Measurements from ENCODE around the gene CRYGA. TPM values are rescaled to one million over a fixed set of nuclear protein-coding genes. Genes with fewer than 3 reads are reported as not detected.

CRYGA gene, protein sequence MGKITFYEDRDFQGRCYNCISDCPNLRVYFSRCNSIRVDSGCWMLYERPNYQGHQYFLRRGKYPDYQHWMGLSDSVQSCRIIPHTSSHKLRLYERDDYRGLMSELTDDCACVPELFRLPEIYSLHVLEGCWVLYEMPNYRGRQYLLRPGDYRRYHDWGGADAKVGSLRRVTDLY
- not detected for total RNA-seq

DNA sequence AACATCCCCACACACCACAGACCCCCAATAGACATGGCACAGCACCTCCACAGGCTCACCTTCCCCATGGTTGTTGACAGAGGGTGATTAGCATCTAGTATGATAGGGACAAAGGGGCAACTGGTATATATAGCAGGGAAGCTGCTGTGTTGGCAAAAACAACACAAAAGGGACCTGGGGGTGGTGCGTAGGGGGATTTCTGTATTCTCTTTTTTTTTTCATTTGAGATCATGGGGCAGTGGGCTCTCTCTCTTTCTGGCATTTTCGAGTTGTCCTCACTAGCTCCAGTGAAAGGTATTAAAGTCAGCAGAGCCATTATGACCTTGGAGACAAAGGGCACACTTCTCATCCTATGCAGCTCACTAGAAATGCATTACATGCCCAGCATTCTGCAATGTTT lies at the start of gene CRYGA:
Gene CRYGA (minus strand): TSS at position 101 of the 400 bp plus-strand sequence. CDS start 33 bp downstream, at position 68.
- no peaks in the 10 kb centered on the region for H3K4me1 Mint-ChIP-seq
- DNase-seq: no peak
- no peak within 1 kb of the TSS for H3K4me3 Mint-ChIP-seq
- peaks cover 12% of the 10 kb centered on the region for H3K27me3 Mint-ChIP-seq
- H3K27ac Mint-ChIP-seq: no peak within 1 kb of the TSS
- CTCF ChIA-PET: interaction anchor here (0.6 kb wide), 1 partner anchor 71 kb away, joined by 3 read pairs; no protein-coding TSS in a partner anchor
- POLR2A ChIA-PET: no interaction called here
- H3K9me3 Mint-ChIP-seq: no peaks in the 10 kb centered on the region
- H3K36me3 Mint-ChIP-seq (ENCODE audit: low read depth): no peaks in the 10 kb centered on the region

DNA sequence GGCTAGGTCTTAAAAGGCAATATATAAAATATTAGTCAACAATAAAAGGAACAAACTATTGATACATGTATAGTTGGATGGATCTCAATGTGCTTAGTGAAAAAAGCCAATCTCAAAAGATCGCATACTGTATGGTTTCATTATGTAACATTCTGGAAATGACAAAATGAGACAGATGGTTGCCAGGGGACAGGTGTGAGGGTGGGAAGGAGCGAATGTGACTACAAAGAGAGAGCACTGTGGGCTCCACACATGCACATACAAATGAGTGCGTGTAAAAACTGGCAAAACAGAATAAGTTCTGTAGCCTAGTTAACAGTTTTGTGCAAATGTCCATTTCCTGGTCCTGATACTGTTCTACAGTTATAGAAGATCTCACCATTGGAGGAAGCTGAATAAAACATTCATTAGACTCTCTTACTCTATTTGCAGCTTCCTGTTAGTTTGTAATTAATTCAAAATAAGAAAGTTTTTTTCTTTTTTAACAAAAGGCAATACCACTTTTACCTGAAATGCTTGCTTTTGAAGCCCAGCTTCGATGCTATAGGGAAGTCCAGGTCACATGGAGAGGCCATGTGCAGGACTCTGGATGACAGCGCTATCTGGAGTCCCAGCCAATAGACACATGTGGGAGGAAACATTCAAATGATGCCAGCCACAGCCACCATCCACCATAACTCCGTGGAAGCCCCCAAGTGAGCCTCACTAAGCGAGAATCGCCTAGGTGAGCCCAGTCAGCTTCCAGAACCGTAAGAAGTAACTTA lies 47.5 kb upstream of the CRYGA start:
- Mint-ChIP-seq H3K36me3 (ENCODE audit: low read depth) (no peaks in the 10 kb centered on the region), H3K9me3 (no peaks in the 10 kb centered on the region), H3K27ac (no peak overlapping the region), H3K4me3 (no peak overlapping the region), H3K4me1 (no peaks in the 10 kb centered on the region), H3K27me3 (no peaks in the 10 kb centered on the region)
- no peak for DNase-seq
- ChIA-PET CTCF (no interaction called here), POLR2A (no interaction called here)

DNA sequence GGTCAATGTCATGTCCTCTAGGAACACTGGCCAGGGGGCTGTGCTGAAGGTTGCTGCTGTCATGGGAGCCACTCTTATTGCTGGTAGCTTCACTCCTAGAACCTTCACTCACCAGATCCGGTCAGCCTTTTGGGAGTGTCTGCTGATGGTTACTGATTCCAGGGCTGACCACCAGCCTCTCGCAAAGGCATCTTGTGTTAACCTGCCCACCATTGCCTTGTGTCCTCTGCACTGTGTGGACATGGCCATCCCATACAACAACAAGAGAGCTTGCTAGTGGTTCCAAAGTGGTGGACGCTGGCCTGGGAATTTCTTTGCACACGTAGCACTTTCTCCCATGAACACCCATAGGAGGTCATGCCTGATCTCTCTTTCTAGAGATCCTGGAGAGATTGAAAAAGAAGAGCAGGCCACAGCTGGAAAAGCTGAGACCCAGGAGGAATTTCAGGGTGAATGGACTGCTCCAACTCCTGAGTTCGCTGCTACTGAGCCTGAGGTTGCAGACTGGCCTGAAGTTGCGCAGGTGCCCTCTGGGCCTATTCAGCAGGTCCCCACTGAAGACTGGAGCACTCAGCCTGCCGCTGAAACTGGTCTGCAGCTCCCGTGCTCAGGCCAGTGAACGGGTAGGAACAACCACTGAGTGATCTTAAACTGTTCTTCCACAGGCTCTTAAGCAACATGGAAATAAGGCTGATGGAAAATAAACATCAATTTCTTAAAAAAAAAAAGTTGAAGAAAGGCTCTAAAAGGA lies 45.1 kb upstream of the CRYGA start:
- H3K9me3 Mint-ChIP-seq: no peaks in the 10 kb centered on the region
- peaks cover 4% of the 10 kb centered on the region for H3K4me1 Mint-ChIP-seq
- ChIA-PET POLR2A (no interaction called here), CTCF (no interaction called here)
- H3K27me3 Mint-ChIP-seq: no peaks in the 10 kb centered on the region
- H3K36me3 Mint-ChIP-seq (ENCODE audit: low read depth): no peaks in the 10 kb centered on the region
- no peak overlapping the region for H3K27ac Mint-ChIP-seq
- no peak overlapping the region for H3K4me3 Mint-ChIP-seq
- DNase-seq: no peak

DNA sequence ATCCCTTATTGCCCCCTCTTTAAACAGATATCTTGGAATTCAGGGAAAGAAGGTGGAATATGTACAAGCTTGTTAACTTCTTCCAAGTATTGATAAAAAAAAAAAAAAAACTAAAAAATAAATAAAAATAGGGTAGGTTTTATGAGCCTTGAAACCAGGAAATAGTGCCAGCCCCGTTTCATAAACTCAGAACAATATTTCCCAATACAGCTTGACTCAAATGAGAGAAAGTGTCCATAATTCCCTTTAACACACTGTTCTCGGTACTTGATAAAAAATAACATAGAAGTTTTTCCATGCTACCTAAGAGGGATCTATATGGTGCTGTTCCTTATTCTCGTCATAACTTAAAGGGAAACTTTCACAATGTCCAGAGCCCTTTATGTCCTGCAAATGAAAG lies 44.4 kb upstream of the CRYGA start:
- CTCF ChIA-PET: no interaction called here
- Mint-ChIP-seq H3K27ac (no peak overlapping the region), H3K4me3 (no peak overlapping the region), H3K27me3 (no peaks in the 10 kb centered on the region), H3K9me3 (no peaks in the 10 kb centered on the region), H3K4me1 (peaks cover 4% of the 10 kb centered on the region), H3K36me3 (ENCODE audit: low read depth) (no peaks in the 10 kb centered on the region)
- POLR2A ChIA-PET: no interaction called here
- DNase-seq: no peak

DNA sequence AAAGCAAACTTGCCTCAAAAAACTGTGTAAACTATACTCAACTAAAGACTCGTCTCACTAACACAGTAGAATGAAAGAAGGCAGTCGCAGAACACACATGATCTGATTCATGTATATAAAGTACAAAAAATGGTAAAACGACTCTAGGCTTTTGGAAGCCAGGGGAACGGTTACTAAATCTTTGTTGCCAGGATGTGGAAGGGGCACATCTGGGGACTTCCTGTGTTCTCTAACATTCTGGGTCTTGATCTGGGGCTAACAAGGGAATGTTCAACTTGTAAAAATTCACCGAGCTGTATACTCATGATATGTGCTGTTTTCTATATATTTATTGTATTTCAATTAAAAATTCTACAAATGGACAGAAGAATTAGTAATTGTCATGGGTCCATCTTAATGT lies 40.8 kb upstream of the CRYGA start:
- Mint-ChIP-seq H3K4me3 (no peak overlapping the region), H3K4me1 (peaks cover 4% of the 10 kb centered on the region), H3K36me3 (ENCODE audit: low read depth) (no peaks in the 10 kb centered on the region), H3K9me3 (no peaks in the 10 kb centered on the region), H3K27ac (no peak overlapping the region), H3K27me3 (no peaks in the 10 kb centered on the region)
- DNase-seq: no peak
- ChIA-PET CTCF (interaction anchor here (0.9 kb wide), 1 partner anchor 15 kb away, joined by 3 read pairs; the partner anchor contains the start of gene C2orf80), POLR2A (no interaction called here)

DNA sequence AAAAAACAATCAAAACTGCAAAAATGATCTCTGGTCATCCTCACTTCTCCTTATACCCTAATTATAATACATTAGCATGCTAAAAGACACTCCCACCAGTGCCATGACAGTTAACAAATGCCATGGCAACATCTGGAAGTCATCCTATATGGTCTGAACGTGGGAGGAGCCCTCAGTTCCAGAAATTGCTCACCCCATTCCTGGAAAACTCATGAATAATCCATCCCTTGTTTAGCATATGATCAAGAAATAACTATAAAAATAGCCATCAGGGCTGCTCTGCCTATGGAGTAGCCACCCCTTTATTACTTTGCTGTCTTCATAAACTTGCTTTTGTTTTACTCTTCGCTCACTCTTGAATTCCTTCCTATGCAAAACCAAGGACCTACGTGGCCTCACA lies 32.1 kb upstream of the CRYGA start:
- Mint-ChIP-seq H3K27ac (no peak overlapping the region), H3K4me3 (no peak overlapping the region), H3K36me3 (ENCODE audit: low read depth) (no peaks in the 10 kb centered on the region), H3K27me3 (no peaks in the 10 kb centered on the region), H3K4me1 (no peaks in the 10 kb centered on the region), H3K9me3 (no peaks in the 10 kb centered on the region)
- ChIA-PET CTCF (no interaction called here), POLR2A (no interaction called here)
- DNase-seq: no peak

DNA sequence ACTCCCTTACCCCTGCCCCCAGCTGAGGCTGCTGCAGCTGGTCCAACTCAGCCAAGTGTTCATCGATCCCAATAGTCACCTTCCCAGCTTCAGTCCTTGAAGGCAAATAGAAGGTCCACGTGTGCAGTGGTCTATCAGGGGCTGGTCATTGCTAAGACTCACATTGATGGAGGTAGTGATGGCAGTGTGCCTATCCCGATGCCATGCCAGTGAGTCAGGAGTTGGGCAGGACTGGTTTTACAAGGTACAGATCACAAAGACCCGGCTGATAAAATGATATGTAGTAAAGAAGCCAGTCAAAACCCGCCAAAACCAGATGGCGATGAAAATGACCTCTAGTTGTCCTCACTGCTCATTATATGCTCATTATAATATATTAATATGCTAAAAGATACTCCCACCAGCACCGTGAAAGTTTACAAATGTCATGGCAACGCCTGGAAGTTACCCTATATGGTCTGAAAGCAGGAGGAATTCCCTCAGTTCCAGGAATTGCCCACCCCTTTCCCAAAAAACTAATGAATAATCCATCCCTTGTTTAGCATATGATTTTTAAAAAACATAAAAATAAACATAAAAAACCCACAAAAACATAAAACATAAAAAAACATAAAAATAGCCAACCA lies 29.3 kb upstream of the CRYGA start:
- H3K36me3 Mint-ChIP-seq (ENCODE audit: low read depth): no peaks in the 10 kb centered on the region
- no peak overlapping the region for H3K27ac Mint-ChIP-seq
- H3K27me3 Mint-ChIP-seq: no peaks in the 10 kb centered on the region
- no peaks in the 10 kb centered on the region for H3K4me1 Mint-ChIP-seq
- no peaks in the 10 kb centered on the region for H3K9me3 Mint-ChIP-seq
- DNase-seq: no peak
- no peak overlapping the region for H3K4me3 Mint-ChIP-seq
- ChIA-PET CTCF (interaction anchor here (1.2 kb wide), 1 partner anchor 22 kb away, joined by 3 read pairs; no protein-coding TSS in a partner anchor), POLR2A (no interaction called here)

DNA sequence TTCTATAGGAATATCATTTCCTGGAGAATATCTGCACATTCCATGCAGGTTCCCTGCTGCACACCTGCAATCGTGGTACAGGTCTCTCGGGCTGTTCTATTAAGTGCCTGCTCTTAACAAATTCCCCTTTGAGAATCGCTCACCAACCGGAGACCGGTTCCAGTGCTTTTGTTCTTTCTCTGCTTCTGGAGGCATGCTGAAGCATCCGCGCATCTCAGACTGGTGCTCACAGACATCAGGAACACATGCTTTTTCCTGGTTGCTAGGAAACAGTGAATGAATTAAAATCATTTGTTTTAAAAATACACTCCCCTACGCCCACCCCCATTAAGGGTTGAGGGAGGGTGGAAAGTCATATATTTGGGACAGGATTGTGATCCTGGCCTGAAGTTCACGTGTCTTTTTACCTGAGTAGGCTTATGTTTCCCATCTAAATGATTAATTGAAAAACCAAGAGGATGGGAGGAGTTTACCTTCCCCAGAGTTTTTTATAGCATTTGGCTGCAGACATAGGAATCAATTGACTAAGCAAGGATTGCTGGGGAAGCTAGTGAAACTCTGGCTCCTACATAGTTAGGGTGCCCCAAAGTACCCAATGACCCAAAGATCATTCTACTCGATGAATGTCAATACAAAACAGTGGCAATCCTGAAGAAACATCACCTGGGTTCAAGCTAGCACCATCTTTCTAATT lies 26.6 kb upstream of the CRYGA start, which contains the start of gene C2orf80:
Gene C2orf80 (minus strand): TSS at position 221 of the 694 bp plus-strand sequence. CDS start 3,044 bp downstream, outside the sequence.
- peaks cover 3% of the 10 kb centered on the region for H3K27me3 Mint-ChIP-seq
- POLR2A ChIA-PET: no interaction called here
- CTCF ChIA-PET: interaction anchor here (0.6 to 0.9 kb wide), 3 partner anchors 14 to 164 kb away, joined by 3 to 4 read pairs (median 3); no protein-coding TSS in a partner anchor
- H3K4me3 Mint-ChIP-seq: no peak within 1 kb of the TSS
- DNase-seq: no peak
- H3K9me3 Mint-ChIP-seq: no peaks in the 10 kb centered on the region
- H3K36me3 Mint-ChIP-seq (ENCODE audit: low read depth): no peaks in the 10 kb centered on the region
- H3K4me1 Mint-ChIP-seq: no peaks in the 10 kb centered on the region
- no peak within 1 kb of the TSS for H3K27ac Mint-ChIP-seq

DNA sequence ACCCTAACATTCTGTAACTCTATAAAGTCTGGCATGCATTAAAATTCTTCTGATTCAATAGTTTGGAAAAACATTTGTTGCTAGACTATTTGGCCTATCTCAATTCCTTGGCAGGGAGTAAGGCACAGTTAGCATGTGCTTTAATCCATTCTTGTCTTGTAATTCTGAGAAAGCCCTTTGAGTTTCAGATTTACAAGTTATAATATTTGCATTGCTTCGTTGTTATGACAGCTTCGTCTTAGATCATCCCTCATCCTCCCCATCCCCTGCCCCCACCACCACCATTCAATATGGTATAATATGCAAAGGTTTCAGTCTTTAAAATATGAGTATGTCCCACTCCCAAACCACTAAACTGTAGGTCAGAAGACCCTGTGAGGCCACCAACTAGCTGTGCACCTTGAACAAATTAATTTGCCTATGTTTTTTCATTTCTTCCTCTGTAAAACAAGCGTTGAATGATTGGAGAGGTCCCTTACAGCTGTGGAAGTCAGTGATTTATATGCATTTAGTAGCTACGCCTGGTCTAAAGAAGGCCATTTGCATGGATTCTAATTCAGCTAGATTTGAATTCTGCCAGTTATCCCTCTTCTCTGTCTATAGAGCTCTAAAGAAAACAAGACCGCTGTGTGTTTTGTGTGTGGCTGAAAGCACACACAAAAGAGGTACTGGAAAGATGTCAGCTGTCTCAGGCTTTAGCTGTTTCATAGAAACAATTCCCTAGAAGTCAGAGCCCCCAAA lies 25.9 kb upstream of the CRYGA start:
- H3K27ac Mint-ChIP-seq: no peak overlapping the region
- no peak overlapping the region for H3K4me3 Mint-ChIP-seq
- H3K36me3 Mint-ChIP-seq (ENCODE audit: low read depth): no peaks in the 10 kb centered on the region
- ChIA-PET POLR2A (no interaction called here), CTCF (interaction anchor here (0.7 kb wide), 1 partner anchor 15 kb away, joined by 3 read pairs; no protein-coding TSS in a partner anchor)
- no peaks in the 10 kb centered on the region for H3K9me3 Mint-ChIP-seq
- no peak for DNase-seq
- no peaks in the 10 kb centered on the region for H3K4me1 Mint-ChIP-seq
- peaks cover 9% of the 10 kb centered on the region for H3K27me3 Mint-ChIP-seq

DNA sequence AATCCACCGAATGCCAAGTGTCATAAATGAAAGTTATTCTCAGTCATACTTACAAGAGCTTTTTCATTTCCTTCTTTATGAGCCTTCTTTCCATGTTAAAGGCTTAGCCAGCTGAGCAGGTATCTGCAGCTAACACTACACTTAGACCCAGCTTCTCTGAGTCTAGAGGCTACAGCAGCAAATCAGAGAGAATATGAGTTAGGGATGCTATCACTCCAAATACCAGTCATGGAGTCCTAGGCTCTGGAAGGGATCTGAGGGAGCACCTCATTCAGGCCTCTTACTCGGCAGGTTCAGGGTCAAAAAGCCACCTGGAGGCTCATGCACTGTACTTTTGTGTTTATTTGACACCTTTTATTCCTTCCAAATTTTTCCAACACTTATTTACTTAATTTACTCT lies 23.5 kb upstream of the CRYGA start:
- CTCF ChIA-PET: no interaction called here
- no peaks in the 10 kb centered on the region for H3K9me3 Mint-ChIP-seq
- POLR2A ChIA-PET: no interaction called here
- no peaks in the 10 kb centered on the region for H3K4me1 Mint-ChIP-seq
- no peaks in the 10 kb centered on the region for H3K36me3 Mint-ChIP-seq (ENCODE audit: low read depth)
- H3K4me3 Mint-ChIP-seq: no peak overlapping the region
- no peak overlapping the region for H3K27ac Mint-ChIP-seq
- peaks cover 18% of the 10 kb centered on the region for H3K27me3 Mint-ChIP-seq
- DNase-seq: no peak

DNA sequence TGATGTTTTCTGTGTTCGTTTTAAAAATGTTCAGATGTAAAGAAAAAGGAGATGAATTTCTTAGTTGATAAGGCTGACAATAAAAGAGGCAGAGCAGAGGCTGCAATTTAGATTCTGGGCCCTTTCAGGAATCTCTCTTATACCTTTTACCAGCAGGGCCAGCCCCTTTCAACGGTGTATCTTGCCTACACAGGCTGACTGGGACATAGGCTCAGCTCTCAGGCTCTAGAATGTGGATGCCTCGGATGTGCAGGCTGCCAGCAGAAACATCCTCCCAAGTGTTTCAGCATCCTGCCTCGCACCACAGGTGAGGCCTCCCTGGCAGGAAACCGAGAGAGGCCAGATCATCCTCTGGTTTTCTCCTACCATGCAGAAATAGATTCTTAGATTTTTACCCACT lies 23.1 kb upstream of the CRYGA start:
- Mint-ChIP-seq H3K27ac (no peak overlapping the region), H3K4me1 (no peaks in the 10 kb centered on the region), H3K4me3 (no peak overlapping the region), H3K36me3 (ENCODE audit: low read depth) (no peaks in the 10 kb centered on the region), H3K9me3 (no peaks in the 10 kb centered on the region), H3K27me3 (peaks cover 18% of the 10 kb centered on the region)
- ChIA-PET CTCF (no interaction called here), POLR2A (no interaction called here)
- DNase-seq: no peak

Data from activated CD4-positive, alpha-beta T cell treated with anti-CD3 and anti-CD28 coated beads, Interleukin-2, amount 10 ng/mL, durations not matched to agents 7 days and 5 days (primary cell).